Nephron (organoid): ENCODE results near the gene AQP3.
"Not testable (repeated sequence)": the region's sequence is repeated elsewhere in the genome, so short reads cannot be mapped to it uniquely, and the experiment has no call there.

Experiments used
- H3K27ac Mint-ChIP-seq, 3 experiments: 2 replicates each; pipeline ENCODE4 v1.8.0; 2020; ENCODE audit warnings: mixed read lengths in 3 of 3, mild to moderate bottlenecking in 2 of 3, moderate library complexity in 1 of 3
- H3K27me3 Mint-ChIP-seq: 2 replicates; pipeline ENCODE4 v1.8.0; 2021; ENCODE audit warnings: low read depth, mild to moderate bottlenecking, moderate library complexity, mixed read lengths
- H3K36me3 Mint-ChIP-seq: 2 replicates; pipeline ENCODE4 v1.8.0; 2020; ENCODE audit warnings: low read depth, mixed read lengths
- H3K4me1 Mint-ChIP-seq: 2 replicates; pipeline ENCODE4 v1.8.0; 2020; ENCODE audit warnings: mixed read lengths
- H3K4me3 Mint-ChIP-seq, 3 experiments: 2 replicates each; pipeline ENCODE4 v1.8.0; 2020; ENCODE audit warnings: mild to moderate bottlenecking in 3 of 3, mixed read lengths in 3 of 3, moderate library complexity in 2 of 3
- H3K9me3 Mint-ChIP-seq: 2 replicates; pipeline ENCODE4 v1.8.0; 2020; ENCODE audit warnings: mixed read lengths
- CTCF ChIP-seq, 3 experiments: fragments of 200-600 bp; sonication (generic); IDR thresholded peaks; one replicate each; pipeline ENCODE4 v1.5.0; 2021; ENCODE audit warnings: antibody characterized with exemption in 3 of 3; ENCODE audit not compliant: unreplicated experiment in 3 of 3

AQP3 gene

GRCh38 chr9:33446946-33447798, at the start of gene AQP3:
Gene AQP3, minus strand, starts transcription at chr9:33447593. Its CDS starts 63 bp downstream, at chr9:33447530.
- Mint-ChIP-seq H3K27me3 (peaks cover 15% of the 10 kb centered on the region), H3K27ac (peak within 1 kb of the TSS; percentile 75 to 93 (median 90)), H3K9me3 (no peaks in the 10 kb centered on the region), H3K4me3 (peak within 1 kb of the TSS; percentile 78 to 84 (median 80)), H3K4me1 (peaks cover 35% of the 10 kb centered on the region), H3K36me3 (no peaks in the 10 kb centered on the region)
- TF ChIP-seq CTCF (IDR thresholded peaks at IDR 0.05; ENCODE audit: unreplicated experiment in 3 of 3) = peak in 2 of 3 experiments; percentile 12 to 30

GRCh38 chr9:33493819-33494218, 46.4 kb upstream of the AQP3 start:
- not testable (repeated sequence) for H3K27ac Mint-ChIP-seq

GRCh38 chr9:33489066-33489465, 41.7 kb upstream of the AQP3 start:
- Mint-ChIP-seq H3K4me1 (peaks cover 6% of the 10 kb centered on the region), H3K27me3 (no peaks in the 10 kb centered on the region)

More at GRCh38 chr9:33493819-33494218, 46.4 kb upstream of the AQP3 start:
- not testable (repeated sequence) for H3K4me1 Mint-ChIP-seq, H3K4me3 Mint-ChIP-seq, H3K36me3 Mint-ChIP-seq, H3K9me3 Mint-ChIP-seq, H3K27me3 Mint-ChIP-seq

GRCh38 chr9:33485312-33485711, 37.9 kb upstream of the AQP3 start:
- not testable (repeated sequence) for H3K36me3 Mint-ChIP-seq, H3K9me3 Mint-ChIP-seq

More at GRCh38 chr9:33489066-33489465, 41.7 kb upstream of the AQP3 start:
- Mint-ChIP-seq H3K27ac (peak overlapping the region in 2 of 3 experiments; percentile 14 to 42), H3K36me3 (no peaks in the 10 kb centered on the region), H3K4me3 (no peak overlapping the region), H3K9me3 (no peaks in the 10 kb centered on the region)
- no peak for TF ChIP-seq CTCF (IDR thresholded peaks at IDR 0.05; ENCODE audit: unreplicated experiment in 3 of 3)

GRCh38 chr9:33480976-33481375, 33.6 kb upstream of the AQP3 start:
- no peak for TF ChIP-seq CTCF (IDR thresholded peaks at IDR 0.05; ENCODE audit: unreplicated experiment in 3 of 3)
- Mint-ChIP-seq H3K27ac (no peak overlapping the region), H3K9me3 (no peaks in the 10 kb centered on the region), H3K4me3 (no peak overlapping the region), H3K4me1 (no peaks in the 10 kb centered on the region), H3K27me3 (no peaks in the 10 kb centered on the region), H3K36me3 (no peaks in the 10 kb centered on the region)

More at GRCh38 chr9:33485312-33485711, 37.9 kb upstream of the AQP3 start:
- H3K27me3 Mint-ChIP-seq, H3K27ac Mint-ChIP-seq, H3K4me1 Mint-ChIP-seq, H3K4me3 Mint-ChIP-seq: not testable (repeated sequence)

GRCh38 chr9:33480106-33480505, 32.7 kb upstream of the AQP3 start:
- Mint-ChIP-seq H3K4me1 (no peaks in the 10 kb centered on the region), H3K4me3 (no peak overlapping the region), H3K27ac (no peak overlapping the region), H3K36me3 (no peaks in the 10 kb centered on the region), H3K9me3 (no peaks in the 10 kb centered on the region), H3K27me3 (no peaks in the 10 kb centered on the region)
- TF ChIP-seq CTCF (IDR thresholded peaks at IDR 0.05; ENCODE audit: unreplicated experiment in 3 of 3) = no peak

- no peaks in the 10 kb centered on the region for H3K27me3 Mint-ChIP-seq
- no peak for TF ChIP-seq CTCF (IDR thresholded peaks at IDR 0.05; ENCODE audit: unreplicated experiment in 3 of 3)
- peaks cover 11% of the 10 kb centered on the region for H3K4me1 Mint-ChIP-seq
- H3K4me3 Mint-ChIP-seq = peak overlapping the region; percentile 33 to 72 (median 41)
- peak overlapping the region in 1 of 3 experiments; percentile 56 for H3K27ac Mint-ChIP-seq
- peaks cover 6% of the 10 kb centered on the region for H3K36me3 Mint-ChIP-seq
- H3K9me3 Mint-ChIP-seq = no peaks in the 10 kb centered on the region
Observed at GRCh38 chr9:33476503-33476902, 29.1 kb upstream of the AQP3 start.
